GM12873 (cell line): Measurements from ENCODE around the gene MAD1L1.
A peak's percentile ranks its signal among the peaks of the same experiment; 100 is the strongest.

Experiments used
- TF ChIP-seq, protein P1 (sequence below): IDR thresholded peaks from 2 replicates; pipeline ENCODE4 v1.5.1; 2012; ENCODE audit warnings: low read depth, mild to moderate bottlenecking, moderate library complexity, low read length, control low read depth; ENCODE audit not compliant: insufficient read depth; ENCODE audit errors: missing control alignments

The MAD1L1 gene

DNA sequence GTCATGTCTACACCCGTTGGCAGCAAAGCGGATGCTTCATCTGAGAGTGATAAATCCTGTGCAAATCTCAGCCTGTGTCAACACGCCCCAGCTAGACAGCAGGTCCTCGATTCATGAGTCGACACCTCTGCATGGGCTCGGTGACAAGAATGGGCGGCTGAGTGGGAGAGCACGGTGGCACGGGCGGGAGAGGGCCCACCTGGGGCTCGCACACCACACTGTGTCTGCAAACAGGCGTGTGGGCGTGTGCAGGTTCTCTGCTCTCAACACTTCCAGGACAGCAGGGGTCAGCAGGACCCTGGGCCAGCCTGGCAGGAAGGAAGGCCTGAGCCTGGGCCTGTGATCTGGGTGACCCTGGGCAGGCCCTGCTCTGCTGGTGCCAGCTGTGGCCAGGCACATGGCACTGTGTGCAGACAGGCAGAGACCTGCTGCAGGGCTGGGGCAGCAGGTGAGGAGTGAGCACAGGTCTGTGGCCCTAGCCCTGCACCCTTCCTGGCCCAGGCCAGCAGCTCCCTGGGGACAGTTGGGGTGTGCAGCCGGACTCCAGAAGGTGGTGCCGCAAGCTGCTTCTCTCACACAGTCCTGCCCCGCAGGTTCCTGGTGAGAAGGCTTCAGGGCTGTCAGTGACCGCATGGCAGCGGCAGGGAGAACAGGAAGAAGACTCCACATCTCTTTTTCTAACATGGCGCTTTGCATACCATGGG lies 346.2 kb downstream of the MAD1L1 start:
- TF ChIP-seq, protein P1, sequence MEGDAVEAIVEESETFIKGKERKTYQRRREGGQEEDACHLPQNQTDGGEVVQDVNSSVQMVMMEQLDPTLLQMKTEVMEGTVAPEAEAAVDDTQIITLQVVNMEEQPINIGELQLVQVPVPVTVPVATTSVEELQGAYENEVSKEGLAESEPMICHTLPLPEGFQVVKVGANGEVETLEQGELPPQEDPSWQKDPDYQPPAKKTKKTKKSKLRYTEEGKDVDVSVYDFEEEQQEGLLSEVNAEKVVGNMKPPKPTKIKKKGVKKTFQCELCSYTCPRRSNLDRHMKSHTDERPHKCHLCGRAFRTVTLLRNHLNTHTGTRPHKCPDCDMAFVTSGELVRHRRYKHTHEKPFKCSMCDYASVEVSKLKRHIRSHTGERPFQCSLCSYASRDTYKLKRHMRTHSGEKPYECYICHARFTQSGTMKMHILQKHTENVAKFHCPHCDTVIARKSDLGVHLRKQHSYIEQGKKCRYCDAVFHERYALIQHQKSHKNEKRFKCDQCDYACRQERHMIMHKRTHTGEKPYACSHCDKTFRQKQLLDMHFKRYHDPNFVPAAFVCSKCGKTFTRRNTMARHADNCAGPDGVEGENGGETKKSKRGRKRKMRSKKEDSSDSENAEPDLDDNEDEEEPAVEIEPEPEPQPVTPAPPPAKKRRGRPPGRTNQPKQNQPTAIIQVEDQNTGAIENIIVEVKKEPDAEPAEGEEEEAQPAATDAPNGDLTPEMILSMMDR = no peak

DNA sequence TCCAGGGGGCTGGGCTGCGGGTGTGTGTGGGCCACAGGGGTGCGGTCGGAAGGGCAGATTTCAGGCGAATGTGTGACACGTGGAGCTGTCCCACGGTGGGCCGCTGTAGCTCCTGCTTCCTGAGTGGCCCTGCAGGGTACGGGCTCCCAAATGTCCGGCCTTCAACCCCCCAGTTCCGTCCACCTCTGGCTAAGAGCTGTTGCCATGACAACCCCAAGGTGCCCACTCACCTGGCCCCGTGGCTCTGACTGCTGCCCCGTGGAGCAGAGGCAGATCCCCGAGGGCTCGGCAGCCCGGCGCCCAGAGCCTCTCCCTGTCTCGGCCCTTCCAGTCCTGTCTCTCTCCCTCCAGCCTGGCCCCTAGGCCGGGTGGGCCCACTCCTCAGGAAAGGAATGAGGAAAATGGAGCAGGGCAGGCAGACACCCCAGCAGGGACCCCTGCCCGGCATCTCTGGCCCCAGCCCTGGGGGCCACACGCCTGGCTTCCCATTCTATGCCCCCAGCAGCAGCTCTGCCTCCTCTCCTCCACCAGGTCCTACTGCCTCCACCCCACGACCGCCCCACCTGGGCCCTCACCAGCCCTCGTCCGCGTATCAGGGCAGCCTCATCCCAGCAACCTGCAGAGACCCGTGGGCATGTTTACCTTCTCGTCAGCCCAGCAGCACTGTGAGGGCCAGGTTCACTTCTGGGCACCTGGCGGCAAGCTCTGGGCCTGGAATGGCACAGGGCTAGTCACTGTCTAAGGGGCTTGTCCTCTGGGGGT lies 347.1 kb downstream of the MAD1L1 start:
- TF ChIP-seq, protein P1 = no peak

DNA sequence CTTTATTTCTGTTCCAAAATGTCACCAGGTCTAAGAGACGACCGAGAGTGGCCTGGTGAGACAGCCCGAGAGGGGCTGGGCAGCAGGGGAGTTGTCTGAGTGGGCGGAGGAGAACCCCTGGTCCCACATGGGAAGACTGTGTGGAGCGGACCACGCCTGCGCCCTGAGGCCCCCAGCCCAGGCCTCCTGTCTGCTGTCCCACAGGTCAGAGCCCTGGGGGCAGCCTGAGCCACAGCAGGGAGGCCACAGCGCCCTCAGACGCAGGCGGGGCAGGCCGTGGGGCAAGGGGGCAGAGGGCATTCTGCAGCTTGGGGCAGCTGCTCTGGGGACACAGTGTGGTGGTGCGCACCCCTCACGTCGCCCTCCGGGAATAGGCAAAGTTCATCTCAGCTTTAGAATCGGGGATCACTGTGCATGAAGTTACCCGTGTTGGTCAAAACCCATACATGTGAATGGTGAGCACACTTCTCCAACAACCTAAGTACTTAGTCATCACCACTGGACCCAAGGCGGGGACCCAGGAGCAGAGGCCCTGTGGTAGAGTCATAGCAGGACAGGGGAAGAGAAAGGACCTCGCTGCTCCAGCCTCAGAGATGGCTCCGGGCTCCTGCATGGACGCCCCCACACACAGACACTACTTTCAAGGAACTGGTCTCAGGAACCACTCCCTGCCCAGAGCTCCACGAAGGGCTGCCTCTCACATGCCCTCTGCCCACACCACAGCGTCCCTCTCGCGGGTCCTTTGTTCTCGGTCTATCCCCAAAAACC lies 348.0 kb downstream of the MAD1L1 start:
- TF ChIP-seq, protein P1 = no peak

DNA sequence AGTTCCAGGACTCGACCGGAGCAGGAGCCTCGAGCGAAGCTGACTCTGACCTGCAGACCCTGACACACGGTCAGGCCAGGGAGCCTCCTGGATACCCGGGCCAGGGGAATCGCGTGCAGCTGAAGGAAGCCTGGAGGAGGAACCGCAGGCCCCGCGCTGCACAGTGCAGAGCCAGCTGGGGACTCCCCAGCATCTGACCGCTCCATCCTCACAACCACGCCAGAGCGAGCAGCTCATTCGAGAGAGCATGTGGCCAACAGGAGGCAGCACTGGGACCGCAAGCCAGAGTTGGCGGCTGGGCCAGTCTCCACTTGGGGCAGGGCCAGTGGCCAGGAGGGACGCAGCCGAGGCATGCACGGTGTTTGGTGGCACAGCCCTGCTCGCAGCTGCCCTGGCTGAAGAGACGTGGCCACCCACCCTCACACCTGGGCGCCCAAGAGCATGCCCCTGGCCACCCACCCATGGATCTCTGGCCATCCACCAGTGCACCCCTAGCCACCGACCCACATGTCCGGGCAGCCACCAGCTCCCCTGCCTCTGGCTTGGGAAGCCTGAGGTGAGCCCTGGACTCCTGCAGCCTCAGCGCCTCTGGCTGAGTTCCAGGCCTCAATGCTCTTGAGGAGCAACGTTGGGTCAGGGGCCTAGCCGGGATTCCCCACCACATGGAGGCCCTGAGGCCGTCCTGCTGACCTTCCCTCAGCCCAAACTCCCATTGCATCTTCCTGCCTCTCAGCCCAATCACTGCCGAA lies 348.7 kb downstream of the MAD1L1 start:
- TF ChIP-seq, protein P1 = peak; percentile 14

DNA sequence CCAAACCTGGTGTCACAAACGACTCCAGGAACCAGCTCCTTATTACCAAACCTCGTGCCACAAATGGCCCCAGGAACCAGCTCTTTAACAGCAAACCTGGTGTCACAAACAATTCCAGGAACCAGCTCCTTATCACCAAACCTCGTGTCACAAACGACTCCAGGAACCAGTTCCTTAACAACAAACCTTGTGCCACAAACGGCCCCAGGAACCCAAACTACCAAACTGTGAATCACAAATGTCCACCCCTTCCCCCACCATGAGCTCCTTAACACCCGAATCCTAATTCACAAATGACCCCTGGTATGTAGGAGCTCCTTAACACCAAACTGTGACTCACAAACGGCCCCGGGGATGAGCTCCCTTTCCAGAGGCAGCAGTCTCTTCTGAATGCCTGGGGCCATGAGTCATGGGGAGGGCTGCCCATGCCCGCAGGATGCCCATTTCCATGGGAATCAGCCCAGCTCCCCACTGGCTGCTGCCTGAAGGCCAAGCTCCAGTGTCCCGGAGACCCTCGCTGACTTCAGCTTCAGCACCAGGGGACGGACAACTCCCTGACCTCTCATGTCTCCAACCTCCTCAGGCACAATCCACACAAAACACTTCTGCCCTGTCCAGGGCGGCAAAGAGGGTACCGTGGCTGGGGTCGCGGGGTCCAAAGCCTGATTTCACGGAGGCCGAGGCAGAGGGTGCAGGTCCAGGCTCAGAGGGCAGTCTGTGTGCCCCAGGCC lies 349.5 kb downstream of the MAD1L1 start:
- TF ChIP-seq, protein P1 = no peak

DNA sequence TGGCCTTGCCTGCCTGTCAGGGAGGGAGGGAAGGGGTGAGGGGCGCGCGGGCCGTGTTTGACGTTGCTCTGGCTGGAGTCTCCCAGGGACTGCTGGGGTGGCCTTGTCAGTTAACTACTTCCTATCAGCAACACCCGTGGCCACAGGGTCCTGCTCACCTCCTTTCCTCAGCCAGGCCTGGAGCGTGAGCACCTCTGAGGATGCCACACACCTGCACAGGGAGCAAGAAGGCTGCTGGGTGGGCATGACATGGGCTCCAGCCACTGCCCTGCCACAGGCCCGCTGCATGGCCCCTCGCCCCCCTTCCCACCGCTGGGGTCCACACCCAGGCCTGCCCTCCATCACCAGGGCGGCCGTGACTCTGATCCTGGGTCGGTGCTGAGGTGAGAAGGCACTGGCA lies 350.3 kb downstream of the MAD1L1 start:
- TF ChIP-seq, protein P1 = no peak
